Measurements from ENCODE around the gene PMPCA.
"Not testable (repeated sequence)": the region's sequence is repeated elsewhere in the genome, so short reads cannot be mapped to it uniquely, and the experiment has no call there.

PMPCA gene

DNA sequence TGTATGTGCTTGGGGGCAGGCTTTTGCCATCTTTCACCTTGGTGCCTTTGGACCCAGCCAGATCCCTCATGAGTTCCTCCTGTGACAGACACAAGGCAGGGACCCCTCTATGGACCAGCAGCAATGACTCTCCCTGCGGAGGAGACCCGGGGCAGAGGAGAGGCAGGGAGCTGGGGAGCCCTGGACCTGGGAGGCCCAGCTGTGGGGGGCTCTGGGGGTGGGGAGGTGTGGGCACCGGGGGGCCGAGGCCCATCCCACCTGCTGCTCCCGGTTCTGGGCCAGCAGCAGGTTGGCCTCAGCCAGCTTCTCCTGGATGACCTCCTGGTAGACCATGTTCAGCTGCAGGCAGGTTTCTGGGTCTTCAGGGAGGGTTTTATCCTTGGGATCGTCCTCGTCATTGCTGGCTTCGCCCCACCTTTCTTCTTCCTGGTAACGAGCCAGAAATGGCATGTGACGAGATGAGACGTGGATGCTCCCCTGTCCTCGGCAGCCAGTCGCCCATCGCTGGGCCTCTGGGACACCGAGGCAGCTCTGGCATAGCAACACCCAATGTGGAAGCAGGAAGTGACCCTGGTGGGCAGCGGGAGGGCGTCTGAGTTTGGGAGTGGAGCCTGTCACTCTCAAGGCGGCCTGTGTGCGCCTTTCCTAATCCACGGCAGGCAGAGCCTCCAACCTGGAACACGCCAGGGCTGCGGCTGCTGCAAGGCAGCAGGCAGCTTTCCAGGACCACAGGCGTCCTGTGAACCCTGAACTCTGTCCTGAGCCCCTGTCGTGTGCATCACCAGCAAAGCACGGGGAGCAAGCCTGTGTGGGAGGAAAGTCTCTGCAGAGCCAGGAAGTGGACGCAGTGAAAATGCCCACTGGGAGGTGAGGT lies 14.9 kb upstream of the PMPCA start:
- no peak for DNase-seq

DNA sequence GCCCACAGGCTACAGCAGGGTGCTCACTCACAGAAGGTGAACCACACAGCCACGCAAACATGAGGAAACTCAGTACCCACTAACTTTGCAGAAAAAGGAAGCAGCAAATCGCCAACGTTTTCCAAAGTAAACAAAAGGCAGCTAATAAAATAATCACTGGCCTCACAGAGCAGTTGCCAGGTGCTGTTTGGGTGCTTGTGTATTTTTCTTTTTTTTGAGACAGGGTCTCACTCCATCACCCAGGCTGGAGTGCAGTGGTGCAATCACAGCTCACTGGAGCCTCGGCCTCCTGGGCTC lies 14.3 kb upstream of the PMPCA start:
- DNase-seq: no peak

DNA sequence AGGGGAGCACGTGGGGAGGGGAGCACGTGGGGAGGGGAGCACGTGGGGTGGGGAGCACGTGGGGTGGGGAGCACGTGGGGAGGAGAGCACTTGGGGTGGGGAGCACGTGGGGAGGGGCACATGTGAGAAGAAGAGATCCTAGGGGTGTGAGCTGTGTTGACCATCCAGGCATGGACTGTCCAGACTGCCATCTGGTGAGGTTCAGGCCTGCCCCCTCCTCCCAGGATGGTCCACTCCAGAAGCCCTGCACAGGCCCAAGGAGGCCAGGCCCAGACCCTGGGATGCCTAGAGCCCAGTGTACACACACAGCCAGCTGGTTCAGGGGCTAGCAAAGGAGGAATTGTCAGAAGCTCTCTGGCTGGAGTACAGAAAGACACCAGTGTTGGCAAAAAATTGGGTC lies 12.8 kb upstream of the PMPCA start:
- DNase-seq: no peak

DNA sequence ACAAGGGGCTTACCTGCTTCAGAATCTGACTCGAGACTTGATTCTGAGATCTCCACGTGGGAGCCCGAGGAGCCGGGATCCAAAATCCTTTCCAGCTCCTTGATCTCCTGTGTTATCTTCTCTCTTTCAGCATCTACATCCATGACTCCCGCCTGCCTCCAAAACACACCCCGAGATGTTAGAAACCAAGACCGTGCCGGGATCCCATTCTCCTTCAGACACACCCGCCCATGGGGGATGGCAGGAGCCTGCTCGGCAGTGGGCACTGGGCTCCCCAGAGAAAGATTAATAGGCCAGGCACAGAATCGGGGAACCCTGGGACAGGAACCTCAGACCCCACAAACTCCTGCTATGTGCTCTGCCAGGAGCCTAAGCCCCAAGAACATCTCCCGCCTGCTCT lies 12.2 kb upstream of the PMPCA start:
- no peak for DNase-seq

DNA sequence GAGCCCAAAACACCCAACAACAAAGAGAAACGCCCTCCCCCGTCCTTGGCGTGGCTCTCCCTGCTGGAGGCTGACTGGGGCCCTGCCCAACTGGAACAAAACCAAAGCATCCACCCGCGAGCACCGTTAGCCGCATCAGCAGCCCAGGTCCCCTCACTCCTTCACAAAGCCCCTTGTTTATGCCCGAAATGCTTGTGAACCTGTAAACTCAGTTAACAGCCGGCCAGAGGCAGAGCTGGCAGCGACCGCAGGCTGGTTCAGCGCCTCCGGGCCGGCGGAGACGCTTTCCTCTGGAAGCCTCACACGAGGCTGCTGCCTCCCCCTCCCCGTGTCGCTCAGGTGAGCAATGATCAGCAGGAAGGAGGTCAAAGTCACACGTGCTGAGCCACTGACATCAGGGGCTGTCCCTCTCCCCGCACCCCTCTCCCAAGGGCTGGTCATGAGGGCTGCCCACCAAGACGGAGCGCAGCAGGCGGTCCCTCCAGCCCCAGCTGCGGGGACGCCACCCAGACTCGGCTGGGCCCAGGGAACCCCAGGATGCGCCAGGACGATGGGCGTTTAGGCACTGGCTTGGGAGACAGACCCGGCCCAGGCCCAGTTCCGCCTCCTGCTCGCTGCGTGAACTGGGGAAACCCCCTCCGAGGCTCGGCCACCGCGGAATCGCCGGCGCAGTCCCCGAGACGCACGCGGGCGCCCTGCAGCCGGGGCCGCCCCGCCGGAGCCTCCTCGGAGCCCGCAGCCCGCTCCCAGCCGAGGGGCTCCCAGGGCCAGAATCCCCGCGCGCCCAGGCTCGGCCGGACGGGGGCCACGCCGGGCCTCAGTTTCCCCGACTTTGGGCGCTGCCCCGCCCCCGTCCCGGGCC lies 11.1 kb upstream of the PMPCA start:
- no peak for DNase-seq

DNA sequence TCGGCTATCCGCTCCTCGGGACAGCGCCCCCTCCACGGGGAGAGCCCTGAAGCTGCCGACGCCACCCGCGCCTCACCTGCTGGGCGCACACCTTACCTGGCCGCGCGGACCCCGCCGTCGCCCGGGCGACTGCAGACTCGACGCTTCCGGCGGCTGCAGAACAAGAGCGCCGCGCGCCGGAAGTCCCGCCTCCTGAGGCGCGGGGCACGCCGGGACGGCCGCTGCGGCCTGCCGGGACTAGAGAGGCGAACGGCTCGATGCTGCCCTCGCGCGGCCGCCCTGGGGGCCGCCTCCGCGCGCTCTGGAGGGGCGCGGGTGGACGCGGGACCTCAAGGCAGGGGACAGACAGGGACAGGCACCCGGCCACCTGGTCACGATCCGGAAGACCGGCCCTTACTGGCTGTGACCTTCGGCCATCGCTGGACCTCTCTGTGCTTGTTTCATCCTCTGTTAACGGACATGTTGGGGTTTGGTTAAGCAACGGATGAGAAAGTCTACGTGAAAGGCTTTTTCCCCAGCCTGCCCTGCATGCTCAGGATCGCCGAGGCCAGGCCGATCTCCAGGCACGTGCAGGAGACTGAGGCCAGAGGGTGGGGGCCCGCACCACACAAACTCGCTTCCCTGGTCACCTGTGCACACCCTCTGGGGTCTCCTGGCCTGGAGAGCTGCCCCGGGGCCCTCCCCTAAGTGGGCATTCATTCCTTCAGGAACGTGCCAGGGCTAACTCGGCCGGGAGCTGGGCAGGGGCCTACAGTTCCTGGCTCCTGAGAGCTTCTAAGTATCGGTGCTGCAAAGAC lies 10.2 kb upstream of the PMPCA start, which contains the start of gene SNAPC4:
TSS of gene SNAPC4 (minus strand) at position 133 of the 797 bp plus-strand sequence. CDS start 1,742 bp downstream, outside the sequence.
- DNase-seq: peak; percentile 72

DNA sequence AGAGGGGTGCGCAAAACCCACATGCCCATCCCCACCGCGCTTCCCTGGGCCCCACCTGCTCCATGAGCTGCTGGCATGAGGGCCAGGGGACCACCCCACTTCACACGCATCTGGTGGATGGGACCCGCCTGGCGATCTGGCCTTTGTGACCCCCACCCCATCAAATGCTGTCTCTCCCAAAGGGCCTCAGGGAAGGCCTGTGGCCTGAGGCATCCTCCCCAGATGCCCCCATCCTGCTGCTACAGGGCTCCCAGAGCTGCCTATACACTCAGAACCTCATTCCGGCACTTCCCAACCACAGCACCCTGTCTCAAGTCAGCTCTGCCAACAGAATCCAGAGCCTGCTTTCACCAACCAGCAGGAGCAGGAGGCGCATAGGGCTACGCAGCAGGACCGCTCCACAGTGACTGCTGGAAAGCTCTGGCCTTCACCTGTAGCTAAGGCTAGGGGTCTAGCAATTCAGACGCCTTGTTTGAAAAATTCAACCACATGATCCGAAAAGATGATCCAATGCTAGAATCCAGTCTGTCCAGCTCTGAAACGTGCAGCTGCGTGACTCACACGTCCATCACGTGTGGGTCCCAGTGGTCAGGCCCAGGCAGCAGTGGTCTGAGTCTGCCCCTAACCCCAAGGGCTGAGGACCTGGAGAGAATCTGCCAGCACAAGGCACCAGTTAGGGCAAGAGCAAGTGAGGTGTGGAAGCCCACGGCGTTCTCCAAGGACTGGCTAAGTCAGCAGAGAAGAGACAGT lies 9.1 kb upstream of the PMPCA start:
- no peak for DNase-seq

DNA sequence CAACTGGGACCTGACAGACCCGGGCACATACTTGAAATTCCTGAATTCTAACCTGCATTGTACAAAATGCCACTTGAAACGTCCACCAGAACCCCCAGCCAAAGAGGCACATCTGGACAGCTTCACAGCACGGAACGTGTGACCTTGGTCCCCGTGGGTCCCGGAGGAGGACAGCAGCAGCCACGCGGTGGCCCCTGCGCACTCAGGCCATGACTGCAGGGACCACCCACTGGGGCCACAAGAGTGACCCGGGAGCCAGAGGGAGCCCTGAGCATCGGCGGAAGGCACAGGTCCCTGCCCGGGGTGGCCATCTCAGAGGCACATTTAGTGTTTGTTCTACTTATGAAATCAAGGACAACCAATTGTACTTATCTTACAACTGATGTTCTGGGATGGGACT lies 8.4 kb upstream of the PMPCA start:
- DNase-seq: no peak

DNA sequence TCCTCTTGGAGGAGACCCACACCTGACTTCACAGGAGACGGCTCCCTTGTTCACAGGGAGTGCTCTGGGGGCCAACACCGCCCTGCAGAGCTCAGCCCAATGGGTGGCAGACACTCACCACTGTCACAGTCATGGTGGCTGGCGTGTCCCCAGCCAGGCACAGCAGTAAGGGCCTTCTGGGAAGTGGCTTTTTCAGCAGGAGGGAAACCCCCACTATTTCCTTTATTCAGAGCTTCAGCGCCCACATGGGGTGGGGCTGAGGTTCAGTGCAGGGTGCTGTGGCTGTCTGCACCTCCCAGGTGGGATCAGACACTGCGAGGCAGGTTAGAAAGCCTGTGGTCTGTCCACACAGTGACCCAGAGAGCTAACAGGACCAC lies 6.9 kb upstream of the PMPCA start:
- DNase-seq: no peak

DNA sequence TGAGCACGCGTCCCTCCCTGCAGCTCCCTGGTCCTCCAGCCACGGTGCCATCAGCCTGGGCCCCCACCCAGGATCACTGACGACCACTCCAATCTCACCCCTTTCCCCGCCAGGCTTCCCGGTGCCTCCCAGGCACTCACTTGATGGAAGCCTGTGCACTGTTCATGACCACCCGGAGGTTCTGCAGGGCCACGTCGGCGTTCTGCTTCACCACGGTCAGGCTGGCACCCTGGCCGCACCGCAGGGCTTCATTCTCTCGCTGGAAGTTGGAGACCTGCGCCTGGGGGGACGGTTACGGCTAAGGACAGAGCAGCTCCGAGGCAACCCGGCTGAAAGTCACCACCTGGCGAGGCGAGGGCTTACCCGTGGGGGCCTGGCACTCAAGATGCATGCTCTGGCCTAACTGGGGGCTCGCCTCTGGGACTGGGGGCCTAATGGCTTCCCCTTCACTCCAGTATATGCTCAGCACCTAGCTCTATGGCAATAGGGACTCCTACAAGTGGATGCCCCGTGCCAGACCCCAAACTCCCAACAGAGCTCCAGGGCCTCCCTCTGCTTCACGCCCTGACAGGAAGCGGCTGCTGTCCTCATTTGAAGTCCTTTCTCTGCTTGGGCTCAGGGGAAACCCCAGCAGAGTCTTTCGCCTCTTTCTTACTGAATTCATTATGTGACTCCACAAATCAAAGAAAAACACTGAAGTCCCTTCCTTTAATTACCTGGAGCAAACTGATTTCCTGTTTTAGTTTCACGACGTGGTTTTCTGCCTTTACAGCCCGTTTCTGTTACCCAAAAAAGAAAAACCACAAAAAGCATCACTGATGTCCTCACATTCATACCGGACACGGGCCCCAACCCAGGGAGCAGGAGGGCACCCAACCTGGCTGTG lies 6.3 kb upstream of the PMPCA start:
- DNase-seq: peak; percentile 11

DNA sequence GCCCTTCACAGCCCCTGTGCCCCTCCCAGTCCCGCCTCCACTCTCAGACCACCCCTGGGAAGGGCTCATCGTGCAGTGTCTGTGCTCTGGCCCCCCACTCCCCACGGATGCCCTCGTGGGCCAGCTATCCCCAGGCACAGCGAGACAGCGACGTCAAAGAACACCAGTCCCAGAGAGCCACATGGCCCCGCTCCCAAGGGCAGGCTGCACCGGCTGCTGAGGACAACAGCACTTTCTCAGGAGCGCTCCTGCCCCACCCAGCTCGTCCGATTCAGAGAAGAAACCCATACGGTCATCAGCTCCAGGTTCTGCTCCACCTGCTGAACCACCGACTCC lies 5.7 kb upstream of the PMPCA start:
- DNase-seq: no peak

DNA sequence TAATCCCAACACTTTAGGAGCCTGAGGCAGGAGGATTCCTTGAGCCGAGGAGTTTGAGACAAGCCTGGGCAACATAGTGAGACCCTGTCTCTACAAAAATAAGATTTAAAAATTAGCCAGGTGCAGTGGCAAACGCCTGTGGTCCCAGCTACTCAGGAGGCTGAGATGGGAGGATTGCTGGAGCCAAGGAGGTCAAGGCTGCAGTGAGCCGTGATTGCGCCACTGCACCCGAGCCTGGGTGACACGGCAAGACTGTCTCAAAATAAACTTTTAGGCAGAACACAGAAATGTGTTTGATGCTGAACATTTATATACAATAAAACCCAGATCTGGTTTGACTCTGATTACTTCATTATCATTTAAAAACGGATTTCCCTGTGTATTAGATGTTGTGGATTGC lies 5.0 kb upstream of the PMPCA start:
- no peak for DNase-seq

DNA sequence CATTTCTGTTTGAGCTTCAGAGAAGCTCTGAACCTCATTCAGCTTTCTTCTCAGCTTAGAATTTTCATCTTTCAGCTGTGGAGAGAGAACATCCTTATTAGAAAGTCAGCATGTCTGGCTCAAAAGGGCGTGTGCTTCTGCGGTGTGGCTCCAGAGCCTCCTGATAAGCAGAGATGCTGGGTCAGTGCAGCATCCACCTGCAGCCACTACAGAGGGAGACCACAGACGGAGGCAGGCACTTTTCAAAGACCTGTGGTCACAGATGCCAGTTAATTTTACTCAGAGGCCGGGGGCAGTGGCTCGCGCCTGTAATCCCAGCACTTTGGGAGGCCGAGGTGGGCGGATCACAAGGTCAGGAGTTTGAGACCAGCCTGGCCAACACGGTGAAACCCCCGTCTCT lies 4.6 kb upstream of the PMPCA start:
- not testable (repeated sequence) for DNase-seq

DNA sequence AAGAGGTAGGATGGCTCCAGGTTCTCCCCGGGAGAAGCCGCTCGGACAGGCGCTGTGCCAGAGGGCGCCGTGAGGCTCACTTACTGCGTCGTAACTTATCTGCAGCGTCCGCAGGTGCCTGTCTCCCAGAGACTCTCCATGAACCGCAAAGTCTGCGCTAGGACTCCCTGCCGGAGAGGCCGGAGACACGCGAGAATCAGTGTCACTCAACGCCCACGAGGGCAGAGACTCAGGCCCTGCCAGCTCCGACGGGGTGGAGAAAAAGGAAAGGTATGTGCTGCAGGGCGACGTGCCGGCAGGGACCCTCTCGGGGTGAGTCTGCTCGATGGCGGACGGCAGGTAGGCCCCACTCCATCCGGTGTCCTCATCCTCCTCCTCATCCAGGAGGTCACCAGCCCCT lies 3.4 kb upstream of the PMPCA start:
- not testable (repeated sequence) for DNase-seq

DNA sequence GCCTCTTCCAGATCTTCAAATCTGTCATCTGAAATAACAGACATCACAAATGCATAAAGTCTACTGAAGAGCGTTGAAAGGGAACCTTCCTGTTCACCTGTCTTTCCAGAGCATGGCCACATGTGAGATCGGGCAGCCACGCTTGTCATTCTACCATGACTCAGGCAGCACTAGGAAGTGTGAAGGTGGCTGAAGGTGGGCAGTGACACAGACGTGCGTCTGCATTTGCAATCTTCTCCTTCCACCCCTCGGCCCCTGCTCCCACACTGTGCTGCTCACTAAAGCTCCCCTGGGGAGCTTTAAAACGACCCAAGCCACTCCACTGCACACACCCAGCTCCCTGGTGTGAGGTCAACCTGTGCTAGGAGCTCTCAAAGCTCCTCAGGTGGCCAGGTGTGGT lies 2.5 kb upstream of the PMPCA start:
- no peak for DNase-seq

DNA sequence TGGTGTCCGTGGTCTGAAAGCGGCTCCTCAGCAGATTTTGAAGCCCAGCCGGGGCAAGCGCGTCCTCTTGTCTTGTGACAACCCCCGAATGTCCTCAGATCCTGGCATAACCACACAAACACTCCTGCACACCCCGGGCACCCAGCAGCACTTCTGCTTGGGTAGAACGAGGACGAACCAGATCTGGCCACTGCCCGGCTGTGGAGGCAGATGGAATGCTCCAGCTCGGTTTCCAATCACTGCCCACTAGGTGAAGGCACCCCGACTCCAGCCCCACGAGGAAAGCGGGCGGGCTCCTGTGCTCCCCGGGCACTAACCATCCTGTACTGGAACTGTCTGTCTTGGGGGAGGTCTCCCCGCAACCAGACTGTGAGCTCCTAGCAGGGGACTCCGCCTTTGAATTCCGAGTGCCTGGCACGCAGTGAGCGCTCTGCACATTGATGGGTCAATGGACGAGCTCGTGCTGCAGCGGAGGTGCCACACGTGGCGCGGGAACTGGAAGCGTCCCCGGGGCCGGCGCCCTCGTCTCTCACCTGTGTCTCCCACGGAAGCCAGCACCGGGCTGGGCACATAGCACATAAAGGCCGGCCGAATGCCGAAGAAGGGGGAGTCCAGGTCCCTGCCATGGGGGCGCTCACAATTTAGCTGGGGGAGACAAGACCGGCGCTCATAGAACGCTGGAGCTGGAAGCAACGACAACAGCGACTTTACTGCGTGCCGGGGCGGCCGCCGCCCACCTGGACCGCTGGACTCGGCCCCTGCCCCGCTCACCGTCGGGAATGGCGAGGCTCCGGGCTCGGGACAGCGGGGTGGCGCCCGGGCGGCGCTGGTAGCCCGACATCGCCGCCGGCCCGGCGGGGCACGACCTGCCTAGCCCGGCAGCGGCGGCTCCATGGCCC lies 652 bp upstream of the PMPCA start:
- no peak for DNase-seq

DNA sequence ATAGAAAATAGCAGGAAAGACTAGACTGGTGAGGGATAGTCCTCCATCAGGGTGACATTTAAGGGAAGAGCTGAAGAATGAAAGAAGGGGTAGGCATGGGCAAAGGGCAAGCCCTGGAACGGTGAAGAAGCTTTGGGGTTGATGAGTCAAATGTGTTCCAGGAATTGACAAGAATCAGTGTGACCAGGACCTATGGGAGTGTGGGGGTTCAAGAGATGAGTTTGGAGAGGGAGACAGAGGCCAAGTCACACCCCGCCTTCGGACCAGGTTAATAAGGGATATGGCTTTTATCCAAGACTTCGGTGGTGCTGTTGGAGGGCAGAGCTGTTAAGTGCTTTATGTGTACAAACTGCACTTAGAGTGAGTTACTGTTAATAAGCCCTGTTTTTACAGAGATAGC lies 920 bp downstream of the PMPCA start:
- DNase-seq: no peak

DNA sequence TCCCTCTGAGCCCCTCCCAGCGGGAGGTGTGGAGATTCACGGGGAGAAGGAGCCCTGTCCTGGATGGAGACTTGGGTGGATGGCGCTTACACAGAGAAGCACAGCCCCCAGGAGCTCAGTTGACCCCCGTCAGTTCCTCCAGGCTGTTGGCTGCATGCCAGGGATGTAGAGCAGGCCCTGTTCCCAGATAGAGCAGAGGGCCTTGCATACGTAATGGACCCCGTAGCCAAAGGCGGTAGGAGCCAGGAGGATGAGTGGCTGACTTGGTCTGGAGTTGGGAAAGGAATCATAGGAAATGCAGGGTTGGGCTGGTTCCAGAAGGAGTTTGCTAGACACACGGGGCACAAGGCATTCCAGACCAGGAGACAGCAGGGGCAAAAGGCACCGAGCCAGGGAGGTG lies 2.5 kb downstream of the PMPCA start:
- no peak for DNase-seq

DNA sequence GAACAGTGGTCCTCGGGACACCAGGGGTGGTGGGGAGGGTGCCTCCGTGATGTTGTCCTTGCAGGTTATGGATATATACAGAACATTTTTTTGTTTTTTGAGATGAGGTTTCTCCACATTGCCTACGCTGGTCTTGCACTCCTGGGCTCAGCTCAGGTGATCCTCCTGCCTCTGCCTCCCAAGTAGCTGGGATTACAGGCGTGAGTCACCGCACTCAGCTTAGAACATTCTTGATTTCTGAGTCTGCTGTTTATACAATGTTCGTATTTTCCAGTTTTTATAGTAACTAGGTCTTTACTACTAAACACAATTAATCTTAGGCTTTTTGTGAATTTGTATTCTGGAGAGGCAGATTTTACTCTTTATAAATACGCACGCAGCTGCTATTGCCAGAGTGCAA lies 6.0 kb downstream of the PMPCA start:
- DNase-seq: no peak

DNA sequence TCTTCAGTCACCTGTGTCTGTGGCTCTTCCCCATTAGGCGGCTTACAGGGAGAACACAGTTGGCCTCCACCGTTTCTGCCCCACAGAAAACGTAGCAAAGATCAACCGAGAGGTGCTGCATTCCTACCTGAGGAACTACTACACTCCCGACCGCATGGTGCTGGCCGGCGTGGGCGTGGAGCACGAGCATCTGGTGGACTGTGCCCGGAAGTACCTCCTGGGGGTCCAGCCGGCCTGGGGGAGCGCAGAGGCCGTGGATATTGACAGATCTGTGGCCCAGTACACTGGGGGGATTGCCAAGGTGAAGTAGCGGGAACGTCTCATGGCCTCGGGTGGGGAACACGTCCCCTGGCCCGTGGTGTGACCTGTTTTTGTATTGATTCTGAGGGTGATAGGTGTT lies 6.5 kb downstream of the PMPCA start:
- DNase-seq: no peak

All from MV-4-11 (cell line).